Mesendoderm (in vitro differentiated cells): ENCODE measurements around the gene RTTN.

ENCODE experiments used
- DNase-seq: peaks from one replicate; pipeline ENCODE4 v3.0.0; 2013
- H2AK5ac ChIP-seq: 2 replicates; pipeline ENCODE4 v1.6.1; 2013; ENCODE audit warnings: low read length, inconsistent platforms
- H2BK120ac ChIP-seq: 2 replicates; pipeline ENCODE4 v1.6.1; 2013; ENCODE audit warnings: low read depth, mild to moderate bottlenecking, low read length, moderate library complexity, mixed read lengths
- H2BK15ac ChIP-seq: replicated peaks from 2 replicates; pipeline ENCODE4 v1.6.1; 2013; ENCODE audit warnings: low read depth, mild to moderate bottlenecking, moderate library complexity
- H2BK5ac ChIP-seq: 2 replicates; pipeline ENCODE4 v1.6.1; 2013; ENCODE audit warnings: low read length, inconsistent platforms
- H3K18ac ChIP-seq: 2 replicates; pipeline ENCODE4 v1.6.1; 2013; ENCODE audit warnings: mild to moderate bottlenecking, low read length, mixed read lengths
- H3K23ac ChIP-seq: one replicate; pipeline ENCODE4 v1.6.1; 2013; ENCODE audit warnings: low read length
- H3K27ac ChIP-seq: 2 replicates; pipeline ENCODE4 v1.5.1; 2013; ENCODE audit warnings: low read depth, mild to moderate bottlenecking, inconsistent platforms, low read length, moderate library complexity
- H3K27me3 ChIP-seq: 2 replicates; pipeline ENCODE4 v1.6.1; 2013; ENCODE audit warnings: low read length, control low read depth, mild to moderate bottlenecking, inconsistent platforms; ENCODE audit not compliant: insufficient read depth, poor library complexity
- H3K36me3 ChIP-seq: 2 replicates; pipeline ENCODE4 v1.6.1; 2013; ENCODE audit warnings: low read length, inconsistent platforms; ENCODE audit not compliant: control insufficient read depth, insufficient read depth
- H3K4ac ChIP-seq: one replicate; pipeline ENCODE4 v1.6.1; 2013; ENCODE audit warnings: low read depth, mild to moderate bottlenecking, low read length, moderate library complexity
- H3K4me1 ChIP-seq: 2 replicates; pipeline ENCODE4 v1.6.1; 2013; ENCODE audit warnings: low read depth, low read length, inconsistent platforms; ENCODE audit not compliant: control insufficient read depth
- H3K4me2 ChIP-seq: 2 replicates; pipeline ENCODE4 v1.6.1; 2013; ENCODE audit warnings: low read length
- H3K4me3 ChIP-seq: 2 replicates; pipeline ENCODE4 v1.5.1; 2013; ENCODE audit warnings: mild to moderate bottlenecking, low read length
- H3K56ac ChIP-seq: one replicate; pipeline ENCODE4 v1.6.1; 2013; ENCODE audit warnings: low read length
- H3K79me1 ChIP-seq: 2 replicates; pipeline ENCODE4 v1.6.1; 2013; ENCODE audit warnings: low read length, inconsistent platforms
- H3K79me2 ChIP-seq: 2 replicates; pipeline ENCODE4 v1.6.1; 2013; ENCODE audit warnings: mild to moderate bottlenecking, low read length; ENCODE audit not compliant: control insufficient read depth, insufficient read depth
- H3K9ac ChIP-seq: 2 replicates; pipeline ENCODE4 v1.6.1; 2013; ENCODE audit warnings: low read length, inconsistent platforms
- H4K5ac ChIP-seq: one replicate; pipeline ENCODE4 v1.6.1; 2013; ENCODE audit warnings: low read length
- H4K8ac ChIP-seq: one replicate; pipeline ENCODE4 v1.6.1; 2013; ENCODE audit warnings: low read depth, mild to moderate bottlenecking, control low read depth, low read length, moderate library complexity
- WGBS: extraction: QIAGEN DNeasy Blood & Tissue Kit; methylation state at CpG from one replicate; pipeline ENCODE4 v1.1.7; 2013; ENCODE audit warnings: low lambda C conversion rate, missing lambda C conversion rate; ENCODE audit not compliant: insufficient coverage; ENCODE audit errors: extremely low coverage; 5-methylcytosine and 5-hydroxymethylcytosine counted together

RTTN gene

GRCh38 chr18:70025580-70025979 is 179.9 kb downstream of the RTTN start:
- Histone ChIP-seq H2BK120ac (no peak overlapping the region), H3K18ac (no peak overlapping the region), H3K79me2 (no peaks in the 10 kb centered on the region), H2BK5ac (no peak overlapping the region), H3K56ac (no peak overlapping the region), H3K23ac (no peak overlapping the region), H3K4me2 (no peak overlapping the region), H4K8ac (no peak overlapping the region), H3K27ac (no peak overlapping the region), H3K4me1 (no peaks in the 10 kb centered on the region), H3K9ac (no peak overlapping the region), H3K4ac (no peak overlapping the region), H3K4me3 (no peak overlapping the region), H4K5ac (no peak overlapping the region), H3K27me3 (no peaks in the 10 kb centered on the region), H3K79me1 (no peaks in the 10 kb centered on the region), H2BK15ac (no peak overlapping the region), H2AK5ac (no peak overlapping the region), H3K36me3 (no peaks in the 10 kb centered on the region)
- WGBS = no CpG with 5 or more reads among the region's 5 CpGs
- DNase-seq = no peak

- no CpG with 5 or more reads among the region's 3 CpGs for WGBS
- Histone ChIP-seq H4K8ac (no peak overlapping the region), H3K27ac (no peak overlapping the region), H3K79me1 (no peaks in the 10 kb centered on the region), H2BK120ac (no peak overlapping the region), H3K18ac (no peak overlapping the region), H4K5ac (no peak overlapping the region), H3K36me3 (no peaks in the 10 kb centered on the region), H3K4me3 (no peak overlapping the region), H3K23ac (no peak overlapping the region), H2BK15ac (no peak overlapping the region), H2BK5ac (no peak overlapping the region), H3K4me1 (no peaks in the 10 kb centered on the region), H3K27me3 (no peaks in the 10 kb centered on the region), H3K4ac (no peak overlapping the region), H3K9ac (no peak overlapping the region), H3K4me2 (no peak overlapping the region), H2AK5ac (no peak overlapping the region), H3K56ac (no peak overlapping the region), H3K79me2 (no peaks in the 10 kb centered on the region)
- no peak for DNase-seq
Observed at GRCh38 chr18:70024829-70025228, 180.7 kb downstream of the RTTN start.

GRCh38 chr18:70024093-70024492 is 181.4 kb downstream of the RTTN start:
- no peak overlapping the region for H3K4me2 ChIP-seq
- no peak overlapping the region for H3K4ac ChIP-seq
- H3K27me3 ChIP-seq = no peaks in the 10 kb centered on the region
- no peak overlapping the region for H3K56ac ChIP-seq
- H3K36me3 ChIP-seq = no peaks in the 10 kb centered on the region
- H2BK120ac ChIP-seq = no peak overlapping the region
- no peaks in the 10 kb centered on the region for H3K79me1 ChIP-seq
- H3K9ac ChIP-seq = no peak overlapping the region
- no peaks in the 10 kb centered on the region for H3K79me2 ChIP-seq
- no peak overlapping the region for H2AK5ac ChIP-seq
- no peak overlapping the region for H2BK5ac ChIP-seq
- whole genome bisulfite sequencing = no CpG with 5 or more reads among the region's 2 CpGs
- no peak overlapping the region for H3K27ac ChIP-seq
- no peak overlapping the region for H3K23ac ChIP-seq
- no peak overlapping the region for H3K4me3 ChIP-seq
- H4K8ac ChIP-seq = no peak overlapping the region
- peak; percentile 51 for DNase-seq
- no peaks in the 10 kb centered on the region for H3K4me1 ChIP-seq
- H4K5ac ChIP-seq = no peak overlapping the region
- no peak overlapping the region for H3K18ac ChIP-seq
- no peak overlapping the region for H2BK15ac ChIP-seq

- H4K8ac ChIP-seq = no peak overlapping the region
- H3K27ac ChIP-seq = no peak overlapping the region
- no peaks in the 10 kb centered on the region for H3K79me2 ChIP-seq
- no peak for DNase-seq
- H3K18ac ChIP-seq = no peak overlapping the region
- no CpG with 5 or more reads among the region's 3 CpGs for WGBS
- H3K9ac ChIP-seq = no peak overlapping the region
- H2BK5ac ChIP-seq = no peak overlapping the region
- H3K36me3 ChIP-seq = no peaks in the 10 kb centered on the region
- H3K23ac ChIP-seq = no peak overlapping the region
- no peak overlapping the region for H2BK15ac ChIP-seq
- no peak overlapping the region for H3K4ac ChIP-seq
- H3K56ac ChIP-seq = no peak overlapping the region
- H3K4me3 ChIP-seq = no peak overlapping the region
- H4K5ac ChIP-seq = no peak overlapping the region
- no peaks in the 10 kb centered on the region for H3K79me1 ChIP-seq
- no peak overlapping the region for H2AK5ac ChIP-seq
- H3K27me3 ChIP-seq = no peaks in the 10 kb centered on the region
- H3K4me1 ChIP-seq = no peaks in the 10 kb centered on the region
- H2BK120ac ChIP-seq = no peak overlapping the region
- H3K4me2 ChIP-seq = no peak overlapping the region
Observed at GRCh38 chr18:70022636-70023035, 182.9 kb downstream of the RTTN start.

- no peak overlapping the region for H3K9ac ChIP-seq
- H3K36me3 ChIP-seq = no peaks in the 10 kb centered on the region
- no peak overlapping the region for H3K18ac ChIP-seq
- H3K27ac ChIP-seq = no peak overlapping the region
- H3K56ac ChIP-seq = no peak overlapping the region
- no peak overlapping the region for H2BK120ac ChIP-seq
- no peak overlapping the region for H3K4me3 ChIP-seq
- H3K23ac ChIP-seq = no peak overlapping the region
- H4K8ac ChIP-seq = no peak overlapping the region
- H3K79me2 ChIP-seq = no peaks in the 10 kb centered on the region
- H2BK5ac ChIP-seq = no peak overlapping the region
- no peaks in the 10 kb centered on the region for H3K79me1 ChIP-seq
- H3K4ac ChIP-seq = no peak overlapping the region
- no peak for DNase-seq
- H3K4me1 ChIP-seq = no peaks in the 10 kb centered on the region
- H2AK5ac ChIP-seq = no peak overlapping the region
- H2BK15ac ChIP-seq = no peak overlapping the region
- no peaks in the 10 kb centered on the region for H3K27me3 ChIP-seq
- no peak overlapping the region for H3K4me2 ChIP-seq
- WGBS = no CpG with 5 or more reads among the region's 1 CpG
- H4K5ac ChIP-seq = no peak overlapping the region
Observed at GRCh38 chr18:70021498-70021897, 184.0 kb downstream of the RTTN start.

GRCh38 chr18:70021043-70021442 is 184.4 kb downstream of the RTTN start:
- Histone ChIP-seq H3K18ac (no peak overlapping the region), H3K56ac (no peak overlapping the region), H3K27me3 (no peaks in the 10 kb centered on the region), H3K79me1 (no peaks in the 10 kb centered on the region), H3K79me2 (no peaks in the 10 kb centered on the region), H3K4ac (no peak overlapping the region), H2BK120ac (no peak overlapping the region), H4K5ac (no peak overlapping the region), H2BK15ac (no peak overlapping the region), H3K4me3 (no peak overlapping the region), H3K36me3 (no peaks in the 10 kb centered on the region), H3K27ac (no peak overlapping the region), H2BK5ac (no peak overlapping the region), H3K9ac (no peak overlapping the region), H4K8ac (no peak overlapping the region), H3K23ac (no peak overlapping the region), H3K4me2 (no peak overlapping the region), H2AK5ac (no peak overlapping the region), H3K4me1 (no peaks in the 10 kb centered on the region)
- WGBS = no CpG with 5 or more reads among the region's 1 CpG
- DNase-seq = no peak
